NCI-H128 (cell line): ENCODE measurements around the gene DNAJC6.
A peak's percentile ranks its signal among the peaks of the same experiment; 100 is the strongest.
"Not testable (repeated sequence)": the region's sequence is repeated elsewhere in the genome, so short reads cannot be mapped to it uniquely, and the experiment has no call there.

Experiments used
- DNase-seq: peaks from one replicate; lab custom pipeline; 2025; ENCODE audit not compliant: unreplicated experiment; lab: John Stamatoyannopoulos, UW

Gene DNAJC6

DNA sequence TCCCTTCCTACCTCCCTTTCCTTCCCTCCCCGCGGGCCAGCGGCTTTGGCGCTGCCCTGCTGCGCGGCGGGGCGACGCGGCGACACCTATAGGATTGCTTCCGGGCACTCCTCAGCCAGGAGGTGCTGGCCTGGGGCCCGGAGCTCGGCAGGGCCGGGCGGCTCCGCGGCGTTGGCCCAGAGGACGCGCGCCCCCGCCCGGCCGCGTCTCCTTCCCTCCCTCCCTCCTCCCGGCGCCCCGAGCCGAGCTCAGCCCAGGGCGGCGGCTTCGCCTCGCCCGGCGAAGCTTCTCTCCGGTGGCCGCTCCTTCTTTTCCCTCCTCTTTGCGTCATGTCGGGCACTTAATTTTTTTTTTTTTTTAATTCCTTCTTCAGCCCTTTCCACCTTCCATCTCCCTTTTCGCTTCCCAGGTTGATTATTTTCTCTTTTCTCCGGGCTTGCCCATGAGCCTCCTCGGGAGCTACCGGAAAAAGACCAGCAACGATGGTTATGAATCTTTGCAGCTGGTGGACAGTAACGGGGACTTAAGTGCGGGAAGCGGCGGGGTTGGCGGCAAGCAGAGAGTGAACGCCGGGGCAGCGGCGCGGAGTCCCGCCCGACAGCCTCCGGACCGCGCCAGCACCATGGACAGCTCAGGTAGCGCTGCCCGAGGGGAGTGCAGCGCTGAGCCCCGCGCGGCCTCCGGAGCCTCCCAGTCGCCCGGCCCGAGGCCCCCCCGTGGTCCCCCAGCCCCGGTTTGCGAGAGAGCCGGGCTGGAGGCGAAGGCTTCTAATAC lies at the start of gene DNAJC6:
Gene DNAJC6 (plus strand): TSS at position 240 of the 774 bp plus-strand sequence. CDS start 203 bp downstream, at position 443.
- peak; percentile 57 for DNase-seq

DNA sequence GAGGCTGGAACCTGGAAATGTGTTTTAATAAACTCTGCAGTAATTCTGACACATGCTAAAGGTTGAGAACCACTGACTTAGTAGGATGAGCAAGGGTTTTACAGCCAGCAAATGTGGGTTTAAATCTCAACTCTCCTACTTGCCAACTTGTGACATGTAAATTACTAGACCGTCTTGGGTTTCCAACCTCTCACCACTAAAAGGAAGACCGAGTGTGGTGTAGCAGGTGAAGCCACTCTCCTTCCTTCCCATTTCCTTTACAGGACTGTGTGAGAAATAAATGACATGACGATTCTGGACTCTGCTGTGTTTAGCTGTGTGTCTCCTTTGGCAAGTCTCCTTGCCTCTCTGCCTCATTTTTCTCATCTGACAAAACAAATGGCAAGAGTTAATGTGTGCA lies 49.5 kb upstream of the DNAJC6 start:
- DNase-seq, result no peak

DNA sequence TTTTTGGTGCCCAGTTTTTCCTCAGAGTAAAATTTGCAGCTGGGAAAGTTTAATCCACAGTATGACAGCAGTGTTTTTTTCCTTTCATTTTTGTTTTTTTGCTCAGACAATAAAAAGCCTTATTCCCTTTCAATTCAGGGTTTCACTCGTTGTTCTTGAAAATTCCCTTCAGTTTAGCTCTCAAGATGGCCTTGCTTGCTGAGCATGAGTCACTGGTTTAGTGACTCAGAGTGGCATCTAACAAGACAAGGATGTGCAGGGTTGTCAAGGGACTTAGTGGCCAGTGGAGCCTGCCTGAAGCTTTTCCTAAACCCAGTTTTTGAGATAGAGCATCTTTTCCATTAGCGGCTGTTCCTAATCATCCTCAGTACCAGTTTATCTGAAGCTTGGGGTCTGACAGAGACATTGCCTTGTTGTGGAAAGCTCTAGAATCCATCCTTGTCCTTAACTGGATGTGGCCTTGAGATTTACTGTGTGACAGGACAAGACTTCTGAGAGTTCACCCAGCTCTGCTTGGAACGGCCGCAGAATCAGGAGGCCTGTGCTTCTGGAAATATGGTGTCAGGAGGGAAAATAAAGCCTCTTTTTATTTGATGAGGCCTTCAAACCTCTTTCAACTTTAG lies 48.4 kb upstream of the DNAJC6 start:
- no peak for DNase-seq

DNA sequence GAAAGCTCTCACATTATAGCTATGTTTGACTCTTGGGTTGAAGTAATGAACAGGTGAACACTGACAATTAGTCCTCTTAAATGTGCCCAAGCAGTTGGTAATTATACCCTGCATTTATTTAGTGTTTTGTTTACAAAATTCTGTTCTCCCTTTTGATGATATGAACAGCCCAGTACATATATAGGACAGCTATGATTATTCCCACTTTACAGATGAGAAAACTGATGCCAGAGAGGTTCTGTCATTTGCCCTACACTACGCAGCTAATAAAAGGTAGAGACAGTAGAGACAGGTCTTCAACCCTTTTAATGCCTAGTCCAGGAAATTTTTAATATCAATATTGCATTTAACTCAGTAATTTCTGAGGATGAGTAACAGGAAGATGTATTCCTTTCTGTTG lies 46.1 kb upstream of the DNAJC6 start:
- no peak for DNase-seq

DNA sequence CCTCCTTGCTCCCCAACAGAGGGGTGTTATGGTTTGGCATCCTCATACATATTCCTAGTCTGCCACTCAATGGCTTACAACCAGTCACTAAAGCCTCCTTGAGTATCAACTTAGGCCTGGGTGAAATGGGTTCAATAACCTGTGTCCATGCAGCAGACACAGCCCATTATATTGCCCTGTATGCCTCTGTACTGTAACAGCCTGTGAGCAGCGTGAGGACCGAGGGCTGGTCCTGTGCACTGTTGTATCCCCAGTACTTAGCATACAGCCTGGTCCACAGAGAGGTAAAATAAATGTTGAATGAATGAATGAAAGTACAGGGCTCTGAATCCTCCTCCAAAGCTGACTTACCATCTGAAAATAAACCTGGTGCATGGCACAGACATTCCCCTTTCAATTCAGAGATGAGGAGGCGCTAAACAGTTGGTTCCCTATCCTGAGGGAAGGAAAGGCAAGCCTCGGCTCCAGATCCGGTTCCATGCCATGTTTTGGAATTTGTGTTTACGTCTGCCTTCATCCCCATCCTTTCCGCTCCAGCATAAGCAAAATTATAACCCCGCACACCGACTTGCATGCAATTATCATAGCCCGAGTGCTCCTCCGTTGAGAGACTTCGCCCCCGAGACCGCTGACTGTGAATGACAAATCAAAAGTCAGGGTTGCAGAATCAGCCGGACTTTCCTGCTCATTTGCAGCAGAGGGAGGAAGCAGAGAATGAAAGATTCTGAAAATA lies 45.0 kb upstream of the DNAJC6 start:
- peak; percentile 63 for DNase-seq

DNA sequence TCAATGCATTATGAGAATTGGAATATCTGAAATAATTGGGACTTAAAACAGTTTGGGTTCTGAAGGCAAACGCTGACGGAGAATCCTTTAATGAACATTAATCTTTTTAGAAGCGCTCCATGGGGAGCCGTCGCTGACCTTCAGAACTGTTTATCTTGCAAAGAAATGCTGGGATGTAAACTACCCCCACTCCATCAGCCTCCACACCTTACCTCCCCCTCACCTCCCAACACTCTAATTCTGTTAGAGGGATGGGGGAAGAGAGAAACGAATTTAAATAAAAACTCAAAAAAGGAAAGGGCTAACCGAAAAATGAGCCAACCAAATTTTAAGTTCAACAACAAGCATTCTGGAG lies 44.1 kb upstream of the DNAJC6 start:
- no peak for DNase-seq

DNA sequence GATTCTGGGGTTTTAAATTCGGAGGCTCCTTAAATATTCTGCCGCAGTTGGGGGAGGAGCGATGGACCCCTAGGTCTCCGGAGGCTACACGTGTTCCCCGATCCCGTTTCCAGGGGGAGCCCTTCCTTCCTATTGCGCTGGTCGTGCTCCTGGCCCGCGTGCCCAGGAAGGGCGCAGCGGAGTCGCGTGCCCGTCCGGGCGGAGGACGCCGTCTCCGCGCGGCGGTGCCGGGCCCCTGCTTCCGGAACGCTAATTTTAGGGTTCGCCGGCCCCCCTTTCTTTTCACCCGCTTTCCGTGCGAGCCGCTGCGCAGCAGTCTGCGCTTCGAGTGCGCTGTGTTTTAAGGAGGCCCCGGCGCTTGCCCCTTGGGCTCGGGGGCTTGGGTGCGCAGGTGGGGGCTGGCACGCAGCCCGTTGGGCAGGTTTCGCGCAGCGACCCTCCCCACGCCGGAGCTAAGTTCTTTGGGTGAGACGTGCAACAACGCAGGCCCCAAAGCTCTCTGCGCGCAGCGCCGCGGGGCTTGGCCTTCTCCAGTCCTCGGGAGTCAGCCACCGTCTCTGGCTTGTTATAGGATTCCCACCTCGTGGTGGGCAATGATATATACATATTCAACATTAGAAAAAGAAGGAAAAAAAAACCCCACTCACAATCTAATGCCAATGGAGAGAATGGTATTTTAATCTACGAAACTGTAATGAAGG lies 43.5 kb upstream of the DNAJC6 start:
- DNase-seq, result peak; percentile 72

DNA sequence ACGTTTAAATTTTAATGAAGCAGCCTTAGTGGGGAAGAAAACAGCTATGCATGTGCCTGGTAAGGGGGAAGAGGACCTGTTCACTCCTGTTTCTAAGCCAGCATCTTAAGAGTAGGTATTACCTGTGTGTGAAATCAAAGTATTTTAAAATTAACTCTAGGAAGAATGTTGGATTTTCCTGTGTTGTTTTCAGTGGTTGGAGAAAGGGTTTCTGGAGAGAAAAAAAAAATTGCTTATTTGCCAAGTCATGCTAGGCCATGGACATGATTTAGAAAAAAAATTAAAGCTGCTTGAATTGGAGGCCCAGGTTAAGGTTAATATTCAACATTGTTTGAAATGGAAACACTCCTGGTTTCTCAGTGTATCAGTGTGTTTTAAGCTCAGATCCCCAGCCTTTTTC lies 42.9 kb upstream of the DNAJC6 start:
- DNase-seq, result no peak

DNA sequence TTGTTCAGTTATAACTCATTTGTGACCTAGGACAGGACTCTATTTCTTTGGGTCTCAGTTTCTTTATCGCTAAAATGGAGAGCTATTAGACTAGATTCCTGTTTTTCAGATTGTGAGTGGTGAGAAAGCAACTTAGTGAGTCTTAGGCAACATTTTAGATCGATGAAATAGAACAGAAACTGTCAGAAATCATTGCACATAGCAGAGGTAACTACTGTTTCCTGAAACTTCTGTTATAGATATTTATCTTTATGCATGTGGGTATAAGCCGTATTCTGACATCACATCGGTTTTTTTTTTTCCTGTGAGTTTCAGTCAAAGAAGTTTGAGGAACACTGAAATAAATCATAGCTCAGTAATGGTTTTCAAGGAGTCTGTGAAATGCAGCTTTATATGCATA lies 42.1 kb upstream of the DNAJC6 start:
- no peak for DNase-seq

DNA sequence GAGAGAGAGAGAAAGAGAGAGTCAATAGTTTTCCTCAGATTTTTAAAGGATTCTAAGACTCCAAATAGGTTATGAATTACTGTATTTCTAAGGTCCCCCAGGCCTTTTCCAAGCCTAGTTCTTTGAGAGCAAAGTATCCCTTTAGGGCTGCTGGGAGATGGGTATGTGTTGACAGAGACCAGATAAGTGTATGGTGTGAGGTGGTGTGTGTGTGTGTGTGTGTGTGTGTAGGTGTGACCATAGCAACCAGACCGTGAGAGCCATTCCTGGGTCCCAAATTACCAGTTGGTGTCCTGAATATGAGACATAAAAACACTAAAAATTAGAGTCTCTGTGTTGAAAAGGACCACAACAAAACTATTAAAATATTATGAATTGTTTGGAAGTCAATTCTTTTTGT lies 41.7 kb upstream of the DNAJC6 start:
- DNase-seq, result no peak

DNA sequence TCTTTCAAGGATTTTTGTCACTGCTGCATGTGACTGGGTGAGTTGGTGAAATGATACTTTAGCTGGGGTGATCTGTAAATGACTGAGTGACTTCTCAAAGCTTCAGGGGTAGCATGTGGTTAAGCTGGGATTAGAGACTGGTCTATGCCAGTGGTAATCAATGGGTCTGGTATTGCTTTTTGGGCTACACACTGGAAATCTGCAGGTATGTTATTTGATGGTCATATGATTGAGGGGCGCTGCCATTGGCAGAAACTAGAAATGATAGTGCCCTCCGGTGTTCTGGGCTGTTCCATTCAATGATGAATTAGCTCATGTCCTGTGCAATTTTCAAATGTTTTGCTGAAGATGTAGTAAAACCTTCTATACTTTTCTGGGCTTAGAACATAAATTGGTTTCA lies 39.7 kb upstream of the DNAJC6 start:
- no peak for DNase-seq

DNA sequence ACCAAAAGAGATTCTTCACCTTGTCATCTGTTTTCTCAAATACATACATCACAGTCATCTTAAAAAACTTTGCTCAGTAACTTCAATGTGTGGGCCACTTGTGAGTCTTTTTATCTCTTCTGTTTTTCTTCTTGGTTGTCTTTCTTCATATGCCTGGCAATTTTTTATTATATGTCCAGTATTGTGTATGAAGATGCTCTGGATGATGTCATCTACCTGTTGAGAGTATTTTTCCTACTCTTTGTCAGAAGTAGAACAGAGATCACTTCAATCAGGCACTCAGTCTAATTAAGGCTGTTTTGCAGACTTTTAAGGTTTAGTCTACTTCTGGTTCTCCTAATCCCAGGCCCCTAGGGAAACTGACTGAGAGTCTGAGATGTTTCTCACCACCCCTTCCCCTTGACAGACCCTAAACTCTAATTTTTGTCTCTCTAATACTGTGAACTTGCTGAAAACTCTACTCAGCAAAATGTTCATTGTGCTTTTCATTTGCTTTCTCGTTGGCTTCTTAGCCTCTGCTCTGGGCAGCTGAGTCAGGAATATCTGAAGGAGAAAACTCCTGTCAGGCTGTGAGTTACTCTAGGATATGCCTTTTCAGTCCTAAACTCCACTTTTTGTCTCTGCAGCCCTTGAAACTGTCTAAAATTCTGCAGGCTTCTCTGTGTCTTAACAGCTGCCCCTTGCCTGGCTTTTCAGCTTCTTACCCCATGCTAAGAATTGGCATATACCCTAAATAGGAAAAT lies 33.0 kb upstream of the DNAJC6 start:
- no peak for DNase-seq

DNA sequence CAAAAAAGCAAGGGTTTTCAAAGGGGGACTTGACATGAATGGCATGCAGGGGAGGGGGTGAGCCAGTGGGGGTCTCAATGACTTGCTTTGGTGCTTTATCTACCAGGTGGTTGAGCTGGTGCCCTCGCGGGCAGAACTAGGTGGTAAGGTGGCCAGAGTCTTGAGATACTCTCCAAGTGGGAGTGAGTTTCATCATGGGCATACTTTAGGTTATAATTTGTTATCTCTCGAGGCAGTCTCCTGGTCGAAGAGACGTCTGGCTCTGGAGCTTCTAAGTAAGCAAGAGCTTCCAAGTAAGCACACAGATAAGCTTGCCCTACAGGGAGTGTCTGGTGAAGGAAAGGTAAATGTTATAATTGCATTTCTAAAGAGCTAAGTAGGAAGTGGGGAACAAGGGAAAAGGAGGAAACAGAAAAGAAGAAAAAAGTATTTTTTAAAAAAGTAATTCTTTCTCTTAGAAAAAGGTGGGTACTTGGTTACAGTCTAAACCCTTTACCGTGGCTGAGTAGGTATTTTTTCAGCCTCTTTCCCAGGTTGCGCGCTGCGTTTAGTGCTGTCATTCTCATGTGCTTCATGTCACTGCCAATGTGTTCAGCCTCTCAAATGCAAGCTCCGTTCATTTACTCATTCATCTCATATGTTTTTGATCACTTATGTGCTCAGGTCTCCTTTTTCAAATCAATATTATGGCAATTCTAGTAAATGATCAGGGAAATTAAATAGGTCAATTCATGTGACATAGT lies 31.6 kb upstream of the DNAJC6 start:
- no peak for DNase-seq

DNA sequence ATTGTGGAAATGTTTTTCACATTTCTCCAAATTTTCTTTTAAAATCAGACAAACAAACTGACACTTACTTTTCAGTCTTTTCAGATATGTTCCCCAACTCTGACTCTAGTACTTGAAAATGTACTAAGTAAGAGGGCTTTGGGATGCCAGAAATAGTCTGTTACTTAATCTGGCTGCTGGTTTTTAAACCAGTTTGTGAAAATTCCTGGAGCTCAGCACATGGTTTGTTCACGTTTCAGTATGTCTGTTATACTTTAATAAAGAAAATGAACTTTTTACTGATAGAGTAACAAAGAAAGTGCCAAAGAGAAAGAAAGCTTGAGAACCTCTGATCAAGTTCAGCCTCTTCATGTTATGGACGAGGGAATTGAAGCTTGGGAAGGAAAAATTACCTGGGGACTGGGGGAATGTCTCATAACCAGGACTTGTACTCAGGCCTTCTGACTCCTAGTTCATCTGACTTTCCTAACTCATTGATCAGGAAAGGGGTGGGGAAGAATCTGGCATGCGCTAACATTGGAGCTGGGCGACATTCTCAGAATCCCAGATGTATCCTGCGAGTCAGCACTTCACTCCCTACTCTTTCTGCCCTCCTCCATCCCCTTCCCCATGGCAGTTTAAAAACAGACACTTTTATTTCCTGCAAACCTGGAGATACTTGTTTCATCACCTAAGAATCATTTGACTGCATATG lies 30.8 kb upstream of the DNAJC6 start:
- DNase-seq, result no peak

DNA sequence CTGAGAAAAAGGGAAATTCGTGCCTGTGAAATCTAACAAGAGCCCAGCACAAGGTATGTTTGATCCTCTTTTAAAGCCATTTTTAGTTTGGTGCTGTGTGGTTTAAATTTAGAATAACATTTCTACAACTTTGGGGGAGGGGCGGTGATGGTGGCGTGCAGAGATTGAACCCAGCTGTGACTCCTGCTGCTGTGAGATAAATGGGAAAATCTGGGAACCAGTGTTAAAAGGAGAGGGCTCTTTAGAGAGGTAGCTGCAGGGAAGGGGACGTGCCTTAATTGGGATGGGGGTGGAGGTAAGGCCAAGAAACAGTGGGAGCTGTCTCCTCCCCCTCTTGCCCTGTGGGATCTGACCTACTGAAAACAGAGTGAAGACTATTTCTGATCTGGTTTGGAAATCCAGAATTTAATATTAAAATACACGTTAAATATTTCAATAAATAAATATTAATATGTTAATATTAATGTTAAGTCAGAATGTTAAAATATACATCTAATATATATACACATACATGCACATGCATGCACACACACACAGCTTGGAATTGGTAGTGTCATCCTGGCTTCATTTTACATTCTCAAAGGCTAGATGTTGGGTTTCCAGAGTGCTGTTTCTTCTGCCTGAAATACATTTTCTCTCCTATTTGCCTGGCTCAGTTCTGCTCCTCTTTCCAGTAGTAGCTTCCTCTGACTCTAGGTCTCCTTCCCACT lies 30.1 kb upstream of the DNAJC6 start:
- DNase-seq, result no peak

DNA sequence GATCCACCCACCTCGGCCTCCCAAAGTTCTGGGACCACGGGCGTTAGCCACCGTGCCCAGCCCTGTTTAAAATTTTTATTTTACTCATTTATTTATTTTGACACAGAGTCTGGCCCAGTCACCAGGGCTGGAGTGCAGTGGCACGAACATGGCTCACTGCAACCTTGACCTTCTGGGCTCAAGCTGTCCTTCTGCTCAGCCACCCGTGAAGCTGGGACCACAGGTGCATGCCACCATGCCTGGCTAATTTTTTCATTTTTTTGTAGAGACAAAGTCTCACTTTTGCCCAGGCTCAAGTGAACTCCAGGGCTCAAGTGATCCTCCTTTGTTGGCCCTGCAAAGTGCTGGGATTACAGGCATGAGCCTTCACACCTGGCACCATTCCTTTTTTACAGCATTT lies 27.5 kb upstream of the DNAJC6 start:
- DNase-seq, result no peak

DNA sequence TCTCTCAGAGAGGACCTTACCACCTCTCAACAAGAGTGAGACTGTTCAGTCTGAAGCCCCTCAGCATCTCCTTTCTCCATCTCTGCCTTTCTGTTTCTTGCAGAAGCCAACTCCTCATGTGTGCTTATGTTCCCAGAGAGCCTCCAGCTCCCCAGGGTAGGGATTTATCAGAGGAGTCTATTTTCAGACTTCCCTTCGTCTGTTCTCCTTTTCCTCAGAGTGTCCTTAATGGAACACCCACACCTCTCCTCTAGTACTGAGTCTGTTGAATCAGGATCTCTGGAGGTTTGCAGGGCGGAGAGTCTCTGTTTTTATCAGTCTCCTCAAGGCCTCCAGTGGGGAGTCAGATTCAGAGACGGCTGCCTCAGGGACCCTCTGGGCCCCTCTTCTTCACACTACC lies 25.1 kb upstream of the DNAJC6 start:
- no peak for DNase-seq

DNA sequence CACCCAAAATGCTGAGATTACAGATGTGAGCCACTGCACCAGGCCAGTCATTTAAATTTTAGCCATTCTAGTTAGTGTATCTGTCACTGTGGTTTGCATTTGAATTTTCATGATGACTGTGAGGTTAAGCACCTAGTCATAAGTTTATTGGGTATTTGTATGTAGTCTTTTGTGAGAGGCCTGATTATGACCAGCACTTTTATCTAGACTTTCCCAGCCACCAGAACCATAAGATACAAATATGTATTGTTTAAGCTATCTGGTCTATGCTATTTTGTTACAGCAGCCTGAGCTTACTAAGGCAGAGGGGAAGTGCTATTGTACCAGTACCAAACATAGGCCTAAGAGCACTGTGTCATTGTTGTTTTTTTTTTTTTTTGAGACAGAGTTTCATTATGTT lies 19.9 kb upstream of the DNAJC6 start:
- no peak for DNase-seq

DNA sequence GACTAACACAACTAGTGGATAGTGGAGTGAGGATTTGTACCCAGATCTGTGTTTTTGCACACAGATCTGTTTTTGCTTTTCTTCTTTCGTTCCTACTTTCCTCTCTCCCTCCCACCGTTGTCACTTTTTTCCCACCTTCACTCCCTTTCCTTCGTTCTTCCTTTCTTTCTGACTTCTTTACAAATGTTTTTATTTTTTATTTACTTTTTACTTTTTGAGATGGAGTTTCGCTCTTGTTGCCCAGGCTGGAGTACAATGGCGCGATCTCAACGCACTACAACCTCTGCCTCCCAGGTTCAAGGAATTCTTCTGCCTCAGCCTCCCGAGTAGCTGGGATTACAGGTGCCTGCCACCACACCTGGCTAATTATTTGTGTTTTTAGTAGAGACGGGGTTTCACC lies 17.5 kb upstream of the DNAJC6 start:
- not testable (repeated sequence) for DNase-seq
